HG03280 (cell line): ENCODE measurements around the gene SLC39A1.
A peak's percentile ranks its signal among the peaks of the same experiment; 100 is the strongest.

ENCODE experiments used
- ATAC-seq: cut with Tn5 transposase; IDR thresholded peaks from one replicate; pipeline ENCODE4 v1.9.1; 2021; ENCODE audit warnings: mild to moderate bottlenecking, moderate library complexity; ENCODE audit not compliant: unreplicated experiment

Gene SLC39A1

DNA sequence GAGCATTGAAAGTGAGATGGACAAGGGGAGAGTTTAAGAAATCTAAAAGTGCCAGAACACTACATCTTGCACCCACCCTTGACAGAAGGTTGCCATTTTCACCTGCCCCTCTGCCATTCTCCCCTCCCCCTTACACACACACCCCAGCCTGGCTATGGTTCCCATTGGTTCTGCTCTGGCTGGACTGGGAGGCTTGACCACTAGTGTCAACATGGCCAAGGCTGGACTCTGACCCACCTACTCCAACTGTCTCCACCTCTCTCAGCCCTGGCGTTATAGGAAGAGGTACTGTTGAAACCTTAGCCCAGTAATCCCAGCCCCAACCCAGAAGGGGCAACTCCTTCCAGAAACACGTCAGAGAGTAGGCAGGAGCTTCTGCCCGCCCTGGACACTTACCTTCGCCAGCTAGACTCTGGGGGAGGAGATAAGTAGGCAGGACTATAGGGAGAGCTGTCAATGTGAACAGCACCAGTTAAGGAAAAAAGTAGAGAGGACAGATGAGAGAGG is 9.4 kb downstream of the SLC39A1 start:
- ATAC-seq = no peak

DNA sequence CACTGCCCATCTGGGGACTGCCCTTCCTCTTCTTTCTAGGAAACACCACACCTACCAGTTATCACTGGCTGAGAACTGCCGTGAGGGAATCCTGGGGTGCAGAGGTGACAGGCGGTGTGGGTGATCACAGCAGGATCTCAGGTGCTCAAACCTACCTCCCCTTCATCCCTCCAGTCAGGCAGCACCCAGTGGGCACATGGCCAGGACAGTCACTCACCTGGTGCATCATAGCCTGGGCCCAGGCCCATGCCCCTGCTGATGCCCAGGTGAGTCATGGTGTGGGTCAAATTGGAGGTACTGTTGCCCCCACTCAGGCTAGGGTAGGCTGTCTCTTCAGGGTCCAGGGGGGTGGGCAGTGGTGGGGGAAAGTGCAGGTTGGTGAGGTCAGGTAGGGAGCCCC is 11.5 kb downstream of the SLC39A1 start:
- no peak for ATAC-seq

- ATAC-seq = no peak
These were observed 12.2 kb downstream of the SLC39A1 start for GRCh38 chr1:153951183-153951582.

DNA sequence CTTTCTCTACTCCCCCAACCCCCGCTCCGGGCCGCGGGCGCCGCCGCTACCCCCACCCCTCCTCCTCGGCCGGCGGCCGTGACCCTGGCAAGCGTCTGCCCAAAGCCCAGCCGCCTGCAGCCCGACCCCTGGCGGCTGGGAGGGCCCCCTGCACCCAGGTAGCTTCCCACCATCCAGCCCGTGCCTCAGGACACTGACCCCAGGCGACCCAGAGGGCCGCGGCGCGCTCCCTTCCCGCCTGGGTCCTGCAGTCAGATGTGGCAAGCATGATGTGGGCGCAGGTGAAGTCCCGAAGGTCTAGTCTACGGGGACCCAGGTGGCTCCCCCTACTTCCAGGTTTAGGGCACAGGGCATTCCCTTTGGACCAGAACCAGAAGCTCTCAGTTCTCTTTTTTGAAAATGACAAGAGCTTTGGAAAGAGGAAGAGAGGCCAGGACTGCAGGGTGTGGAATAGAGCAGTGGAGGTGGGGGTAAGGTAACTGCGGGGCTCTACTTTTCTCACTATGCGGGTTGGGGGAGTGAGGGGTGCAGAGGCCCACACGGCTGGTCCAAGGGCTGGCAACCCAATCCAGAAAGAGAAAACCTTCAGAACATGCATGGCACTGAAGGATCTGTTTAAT is 16.6 kb downstream of the SLC39A1 start, which contains the start of gene DENND4B:
Gene DENND4B (minus strand): TSS at position 97 of the 620 bp plus-strand sequence. CDS start 2,344 bp downstream, outside the sequence.
- ATAC-seq = peak; percentile 73

- ATAC-seq = peak; percentile 59
These were observed 17.3 kb downstream of the SLC39A1 start for GRCh38 chr1:153945795-153946621.

DNA sequence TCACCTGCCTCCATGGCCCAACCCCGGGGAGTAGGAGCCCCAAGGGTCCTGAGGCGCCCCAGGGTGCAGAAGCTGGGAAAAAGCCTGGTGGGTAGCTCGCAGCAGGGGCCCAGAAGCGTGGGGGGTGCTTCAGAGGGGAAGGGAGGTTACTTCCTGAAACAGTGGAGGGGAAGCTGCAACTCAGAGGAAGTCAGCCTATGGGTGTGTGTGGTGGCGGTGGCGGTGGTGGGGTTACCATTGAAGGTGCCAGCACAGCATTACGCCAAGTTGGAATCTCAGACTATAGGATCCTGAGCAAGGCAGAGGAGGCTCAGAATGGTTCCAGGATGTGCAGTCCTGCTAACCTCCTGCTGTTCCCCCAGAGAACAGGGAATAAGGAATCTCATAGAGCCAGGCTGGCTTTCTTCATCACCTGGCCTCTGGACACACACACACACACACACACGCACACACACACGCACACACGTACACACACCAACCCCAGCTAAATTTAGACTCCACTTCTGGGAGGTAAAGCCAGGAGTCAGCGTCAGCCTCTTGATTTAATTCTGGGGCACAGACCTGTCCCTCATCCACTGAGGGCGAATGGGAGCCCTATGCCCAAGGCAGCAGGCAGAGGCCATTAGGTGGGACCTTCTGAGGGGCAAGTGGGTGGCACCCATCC is 18.1 kb downstream of the SLC39A1 start:
- no peak for ATAC-seq

GRCh38 chr1:153944827-153945117 is 18.6 kb downstream of the SLC39A1 start:
- ATAC-seq = no peak

GRCh38 chr1:153944005-153944826 is 19.1 kb downstream of the SLC39A1 start:
- no peak for ATAC-seq

- ATAC-seq = no peak
These were observed 20.4 kb downstream of the SLC39A1 start for GRCh38 chr1:153942766-153943549.

DNA sequence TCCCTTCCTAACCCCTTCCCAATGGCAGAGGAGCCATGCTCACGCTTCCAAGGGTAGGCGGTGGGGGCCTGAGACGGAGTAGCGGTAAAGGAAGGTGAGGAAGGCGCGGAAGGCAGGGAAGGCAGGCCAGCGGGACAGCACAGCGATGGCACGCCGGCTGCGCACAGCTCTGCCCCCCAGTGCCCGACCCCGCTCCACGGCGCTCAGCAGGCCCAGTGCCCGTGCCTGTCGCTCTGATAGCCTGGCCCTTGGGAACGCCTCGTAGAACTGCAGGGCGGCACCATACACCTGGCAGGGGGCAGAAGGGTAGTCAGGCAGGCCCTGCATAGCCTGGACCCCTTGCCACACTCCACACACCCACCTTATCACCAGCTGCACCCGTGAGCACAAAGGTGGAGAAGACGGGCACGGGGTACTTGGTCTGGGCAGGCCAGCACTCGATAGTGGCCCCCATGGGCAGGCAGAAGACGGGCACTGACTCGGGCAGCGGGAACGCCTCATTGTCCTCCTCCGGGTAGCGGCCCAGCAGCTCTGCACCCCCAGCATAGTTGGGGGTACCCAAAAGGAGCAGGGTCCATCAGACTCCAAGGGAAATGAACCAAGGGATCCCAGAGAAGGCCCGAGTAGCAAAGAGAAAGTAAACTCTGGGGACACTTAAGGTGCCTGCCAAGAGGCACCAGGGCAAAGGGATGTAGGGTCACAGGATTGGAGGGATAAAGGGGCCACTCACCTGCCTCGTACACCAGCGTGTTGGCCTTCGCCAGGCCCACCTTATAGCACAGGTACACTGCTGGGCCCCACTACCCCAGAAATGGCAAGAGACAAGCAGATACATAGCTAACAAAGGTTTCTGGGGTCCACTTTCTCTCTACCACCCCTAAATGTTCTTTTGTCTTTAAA is 21.3 kb downstream of the SLC39A1 start:
- ATAC-seq = no peak

DNA sequence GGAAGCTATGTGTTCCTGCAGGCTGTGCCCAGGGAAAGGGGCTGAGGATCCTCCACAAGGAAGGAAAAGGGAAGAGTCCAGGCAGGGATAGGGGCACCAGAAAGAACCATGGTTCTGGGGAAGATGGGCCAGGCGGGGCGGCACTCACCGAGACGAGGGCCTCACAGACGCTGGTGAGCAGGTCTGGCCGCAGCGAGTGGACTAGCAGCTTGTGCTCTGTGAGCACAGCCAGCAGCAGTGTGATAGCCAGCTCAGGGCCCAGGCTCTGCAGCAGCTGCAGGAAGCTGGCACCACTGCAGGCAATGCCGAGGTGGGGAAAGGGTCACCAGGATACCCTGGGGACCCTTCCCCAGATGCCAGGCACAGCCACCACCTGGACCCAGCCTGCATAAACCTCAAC is 22.6 kb downstream of the SLC39A1 start:
- ATAC-seq = no peak

- ATAC-seq = no peak
These were observed 23.9 kb downstream of the SLC39A1 start for GRCh38 chr1:153939476-153939875.

- ATAC-seq = no peak
These were observed 24.3 kb downstream of the SLC39A1 start for GRCh38 chr1:153938996-153939395.

DNA sequence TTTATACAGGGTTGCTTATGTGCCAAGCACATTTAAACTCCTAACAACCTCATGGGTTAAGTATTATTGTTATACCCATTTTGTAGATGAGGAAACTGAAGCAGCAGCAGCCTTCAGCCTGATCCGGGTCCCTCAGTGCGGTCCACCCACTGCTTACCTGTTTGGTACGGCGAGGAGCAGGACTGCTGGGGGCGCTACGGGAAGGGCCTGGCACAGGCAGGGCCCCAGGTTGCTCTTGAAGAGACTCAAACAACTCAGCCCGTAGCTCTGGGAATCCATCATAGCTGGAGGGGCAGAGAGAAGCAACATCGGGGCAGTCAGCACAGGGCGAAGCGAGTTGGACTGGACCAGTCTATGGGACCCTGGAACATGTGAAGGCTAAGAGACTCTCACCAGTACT is 26.0 kb downstream of the SLC39A1 start:
- ATAC-seq = no peak

GRCh38 chr1:153936011-153936802 is 27.1 kb downstream of the SLC39A1 start:
- no peak for ATAC-seq

DNA sequence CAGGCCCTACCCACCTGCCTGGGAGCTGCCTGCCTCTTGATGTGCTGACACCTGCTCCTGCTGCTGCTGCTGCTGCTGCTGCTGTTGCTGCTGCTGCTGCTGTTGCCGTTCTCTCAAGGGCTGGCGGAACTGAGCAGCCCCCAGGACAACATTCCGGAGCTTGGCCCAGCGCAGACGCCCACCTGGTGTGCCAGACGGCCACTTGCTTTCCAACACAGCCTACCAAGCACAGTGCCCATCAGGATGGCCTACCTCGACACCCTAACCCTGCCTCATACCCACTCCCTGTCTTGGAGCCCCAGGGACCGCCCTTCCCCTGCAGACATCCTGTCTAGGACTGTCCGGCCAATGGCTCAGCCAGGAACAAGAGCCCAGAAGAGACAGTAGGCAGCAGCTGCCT is 28.6 kb downstream of the SLC39A1 start:
- ATAC-seq = no peak

- ATAC-seq = no peak
These were observed 29.4 kb downstream of the SLC39A1 start for GRCh38 chr1:153933955-153934354.

DNA sequence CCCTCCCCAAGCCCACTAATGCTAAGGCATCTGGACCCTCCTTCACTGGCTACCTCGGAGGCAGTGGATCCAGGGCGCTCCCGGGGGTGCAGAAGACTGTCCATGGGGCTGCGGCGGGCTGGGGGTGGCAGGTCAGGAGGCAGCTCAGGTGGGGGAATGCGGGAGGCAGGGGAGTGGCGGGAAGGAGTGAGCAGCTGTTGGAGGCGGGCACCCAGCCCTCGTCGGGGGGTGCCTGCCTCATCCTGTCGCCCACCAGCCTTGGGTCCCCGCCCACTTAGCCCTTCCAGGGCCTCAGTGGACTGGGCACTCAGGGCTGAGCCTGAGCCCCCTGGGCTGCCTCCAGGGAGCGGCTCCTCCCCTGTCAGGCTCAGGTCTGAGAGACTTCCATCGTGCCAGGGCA is 29.9 kb downstream of the SLC39A1 start:
- no peak for ATAC-seq
